H9 (cell line): Measurements from ENCODE around the gene CTDNEP1. TPM values are rescaled to one million over a fixed set of nuclear protein-coding genes. Genes with fewer than 3 reads are reported as not detected.
A peak's percentile ranks its signal among the peaks of the same experiment; 100 is the strongest.

ENCODE experiments used
- DNase-seq: peaks from one replicate; pipeline ENCODE4 v3.0.0-alpha.2; 2017
- H2AFZ ChIP-seq: one replicate; pipeline ENCODE4 v1.6.1; 2013; ENCODE audit warnings: mild to moderate bottlenecking, low read length, control low read depth, moderate library complexity
- H2AK5ac ChIP-seq: 2 replicates; pipeline ENCODE4 v1.6.1; 2013; ENCODE audit warnings: low read length, control low read depth, mixed read lengths; ENCODE audit not compliant: insufficient read length
- H2BK120ac ChIP-seq: one replicate; pipeline ENCODE4 v1.6.1; 2013; ENCODE audit warnings: low read depth, mild to moderate bottlenecking, low read length, control low read depth, inconsistent platforms; ENCODE audit not compliant: poor library complexity, severe bottlenecking
- H2BK12ac ChIP-seq: 2 replicates; pipeline ENCODE4 v1.6.1; 2013; ENCODE audit warnings: low read length, control low read depth, mixed read lengths, low read depth; ENCODE audit not compliant: insufficient read length
- H2BK15ac ChIP-seq: 2 replicates; pipeline ENCODE4 v1.6.1; 2013; ENCODE audit warnings: low read depth, low read length, control low read depth
- H2BK20ac ChIP-seq: one replicate; pipeline ENCODE4 v1.6.1; 2013; ENCODE audit warnings: low read depth, mild to moderate bottlenecking, low read length, control low read depth, inconsistent platforms; ENCODE audit not compliant: poor library complexity, severe bottlenecking
- H2BK5ac ChIP-seq: 2 replicates; pipeline ENCODE4 v1.6.1; 2013; ENCODE audit warnings: low read length, control low read depth, mixed read lengths; ENCODE audit not compliant: insufficient read length
- H3K14ac ChIP-seq: 2 replicates; pipeline ENCODE4 v1.6.1; 2013; ENCODE audit warnings: low read length, control low read depth; ENCODE audit not compliant: insufficient read depth
- H3K18ac ChIP-seq: 2 replicates; pipeline ENCODE4 v1.6.1; 2013; ENCODE audit warnings: low read depth, mild to moderate bottlenecking, mixed read lengths, low read length, control low read depth; ENCODE audit not compliant: insufficient read length
- H3K23ac ChIP-seq: 2 replicates; pipeline ENCODE4 v1.6.1; 2013; ENCODE audit warnings: low read length, control low read depth, mixed read lengths, low read depth; ENCODE audit not compliant: insufficient read length
- H3K23me2 ChIP-seq: 2 replicates; pipeline ENCODE4 v1.6.1; 2013; ENCODE audit warnings: low read depth, mild to moderate bottlenecking, mixed read lengths, low read length, control low read depth; ENCODE audit not compliant: insufficient read length, poor library complexity, severe bottlenecking
- H3K27ac ChIP-seq: 2 replicates; pipeline ENCODE4 v1.5.1; 2013; ENCODE audit warnings: low read length, control low read depth, mixed read lengths, low read depth; ENCODE audit not compliant: insufficient read length
- H3K27me3 ChIP-seq: 2 replicates; pipeline ENCODE4 v1.6.1; 2013; ENCODE audit warnings: low read length, control low read depth, inconsistent platforms; ENCODE audit not compliant: insufficient read depth
- H3K4ac ChIP-seq: 2 replicates; pipeline ENCODE4 v1.6.1; 2013; ENCODE audit warnings: low read depth, mild to moderate bottlenecking, control low read depth, inconsistent platforms, low read length, moderate library complexity
- H3K4me1 ChIP-seq: 2 replicates; pipeline ENCODE4 v1.6.1; 2013; ENCODE audit warnings: low read length, control low read depth, inconsistent platforms; ENCODE audit not compliant: insufficient read depth
- H3K4me2 ChIP-seq: 2 replicates; pipeline ENCODE4 v1.6.1; 2013; ENCODE audit warnings: low read length, control low read depth, mixed read lengths; ENCODE audit not compliant: insufficient read length, insufficient read depth
- H3K56ac ChIP-seq: 2 replicates; pipeline ENCODE4 v1.6.1; 2013; ENCODE audit warnings: low read depth, mild to moderate bottlenecking, mixed read lengths, low read length, control low read depth; ENCODE audit not compliant: insufficient read length
- H3K79me1 ChIP-seq: 2 replicates; pipeline ENCODE4 v1.6.1; 2013; ENCODE audit warnings: low read depth, mild to moderate bottlenecking, moderate library complexity, low read length, control low read depth, inconsistent platforms; ENCODE audit not compliant: insufficient read depth, poor library complexity, severe bottlenecking
- H3K79me2 ChIP-seq: 2 replicates; pipeline ENCODE4 v1.6.1; 2013; ENCODE audit warnings: low read length, control low read depth, inconsistent platforms; ENCODE audit not compliant: insufficient read depth
- H3K9ac ChIP-seq: 2 replicates; pipeline ENCODE4 v1.6.1; 2013; ENCODE audit warnings: low read length, control low read depth, mixed read lengths; ENCODE audit not compliant: insufficient read length; ENCODE audit errors: extremely low read depth
- H3K9me3 ChIP-seq: one replicate; pipeline ENCODE4 v1.6.1; 2013; ENCODE audit warnings: low read depth, low read length, inconsistent platforms; ENCODE audit not compliant: control insufficient read depth
- H3T11ph ChIP-seq: one replicate; pipeline ENCODE4 v1.6.1; 2013; ENCODE audit warnings: mild to moderate bottlenecking, low read length, control low read depth, inconsistent platforms
- H4K20me1 ChIP-seq: one replicate; pipeline ENCODE4 v1.6.1; 2013; ENCODE audit not compliant: control insufficient read depth, insufficient read length, insufficient read depth
- H4K5ac ChIP-seq: 2 replicates; pipeline ENCODE4 v1.6.1; 2013; ENCODE audit warnings: low read depth, mild to moderate bottlenecking, mixed read lengths, low read length, control low read depth; ENCODE audit not compliant: insufficient read length
- H4K8ac ChIP-seq: replicated peaks from 2 replicates; pipeline ENCODE4 v1.6.1; 2013; ENCODE audit warnings: low read length, control low read depth, mixed read lengths, low read depth; ENCODE audit not compliant: insufficient read length
- H4K91ac ChIP-seq: 2 replicates; pipeline ENCODE4 v1.6.1; 2013; ENCODE audit warnings: low read depth, mild to moderate bottlenecking, moderate library complexity, mixed read lengths, low read length, control low read depth; ENCODE audit not compliant: insufficient read length
- H3K27ac Mint-ChIP-seq, 3 experiments: 2 replicates in 2 of 3; 3 replicates in 1 of 3; pipeline ENCODE4 v1.8.0; 2020 to 2021; ENCODE audit warnings: mixed read lengths in 3 of 3, mild to moderate bottlenecking in 1 of 3, moderate library complexity in 1 of 3
- H3K27me3 Mint-ChIP-seq: 2 replicates; pipeline ENCODE4 v1.8.0; 2021; ENCODE audit warnings: low read depth, mild to moderate bottlenecking, moderate library complexity, mixed read lengths
- H3K36me3 Mint-ChIP-seq, 3 experiments: 2 replicates in 2 of 3; 3 replicates in 1 of 3; pipeline ENCODE4 v1.8.0; 2020 to 2021; ENCODE audit warnings: low read depth in 3 of 3, mixed read lengths in 3 of 3; ENCODE audit not compliant: insufficient read depth in 1 of 3
- H3K4me1 Mint-ChIP-seq, 2 experiments: 2 replicates each; pipeline ENCODE4 v1.8.0; 2020; ENCODE audit warnings: mixed read lengths in 2 of 2
- H3K4me3 Mint-ChIP-seq, 2 experiments: 2 replicates in 1 of 2; 3 replicates in 1 of 2; pipeline ENCODE4 v1.8.0; 2020 to 2021; ENCODE audit warnings: mild to moderate bottlenecking in 2 of 2, mixed read lengths in 2 of 2, moderate library complexity in 1 of 2
- H3K9me3 Mint-ChIP-seq, 2 experiments: 2 replicates in 1 of 2; 3 replicates in 1 of 2; pipeline ENCODE4 v1.8.0; 2020; ENCODE audit warnings: mild to moderate bottlenecking in 2 of 2, mixed read lengths in 2 of 2, moderate library complexity in 1 of 2
- CTCF ChIP-seq: fragments of 200-600 bp; sonication (generic); conservative IDR thresholded peaks from 3 replicates; pipeline ENCODE4 v1.8.0; 2021; ENCODE audit warnings: antibody characterized with exemption, mild to moderate bottlenecking
- WGBS: extraction: QIAGEN DNeasy Blood & Tissue Kit; methylation state at CpG from one replicate; pipeline ENCODE4 v1.1.7; 2013; ENCODE audit warnings: missing lambda C conversion rate, low lambda C conversion rate, mixed read lengths; ENCODE audit not compliant: insufficient read length; ENCODE audit errors: extremely low coverage; 5-methylcytosine and 5-hydroxymethylcytosine counted together
- total RNA-seq: library from RNA; stranded (reverse); gene quantifications from 2 replicates; pipeline ENCODE4 v1.2.1, GENCODE V29; 2021

CTDNEP1 gene
- total RNA-seq, 1 experiment from 2014 or later = 134 TPM

DNA sequence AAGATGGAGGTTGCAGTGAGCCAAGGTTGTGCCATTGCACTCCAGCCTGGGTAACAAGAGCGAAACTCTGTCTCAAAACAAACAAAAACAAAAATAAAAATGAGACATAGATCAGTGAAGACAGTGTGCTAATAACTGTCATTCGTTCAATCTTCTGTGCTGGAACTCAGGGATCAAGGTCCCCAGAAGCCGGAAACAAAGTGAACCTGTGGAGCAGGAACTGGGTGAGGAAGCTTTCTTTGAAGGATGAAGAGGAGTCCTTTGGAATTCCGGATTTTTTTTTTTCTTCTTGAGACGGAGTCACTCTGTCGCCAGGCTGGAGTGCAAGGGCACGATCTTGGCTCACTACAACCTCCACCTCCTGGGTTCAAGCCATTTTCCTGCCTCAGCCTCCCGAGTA, 27.9 kb upstream of the CTDNEP1 start:
- Histone ChIP-seq H3K9me3 (no peaks in the 10 kb centered on the region), H2BK20ac (no peak overlapping the region), H3K9ac (no peak overlapping the region), H2BK12ac (no peak overlapping the region), H3K4ac (no peak overlapping the region), H3K27ac (no peak overlapping the region), H3K79me1 (no peaks in the 10 kb centered on the region), H4K5ac (no peak overlapping the region), H3T11ph (no peak overlapping the region), H3K23ac (no peak overlapping the region), H2BK120ac (no peak overlapping the region), H3K56ac (no peak overlapping the region), H2BK5ac (no peak overlapping the region), H4K8ac (no peak overlapping the region), H4K91ac (no peak overlapping the region), H3K79me2 (no peaks in the 10 kb centered on the region), H3K27me3 (no peaks in the 10 kb centered on the region), H2BK15ac (no peak overlapping the region), H3K4me1 (peaks cover 4% of the 10 kb centered on the region; the same call in 1 of the 2 replicates), H3K23me2 (peaks cover 12% of the 10 kb centered on the region), H2AFZ (no peak overlapping the region), H2AK5ac (no peak overlapping the region), H3K4me2 (no peak overlapping the region), H3K14ac (no peak overlapping the region), H4K20me1 (no peaks in the 10 kb centered on the region), H3K18ac (no peak overlapping the region)
- WGBS = no CpG with 5 or more reads among the region's 8 CpGs
- DNase-seq = no peak
- Mint-ChIP-seq H3K4me1 (peaks cover 16 to 23% of the 10 kb centered on the region in 2 experiments), H3K36me3 (peaks cover 0 to 2% (median 0%) of the 10 kb centered on the region in 3 experiments; a peak in 2 of 7 replicates), H3K27me3 (peaks cover 14% of the 10 kb centered on the region), H3K9me3 (no peaks in the 10 kb centered on the region), H3K4me3 (peak overlapping the region in 1 of 2 experiments; percentile 59; a peak in 2 of 5 replicates), H3K27ac (no peak overlapping the region)
- no peak for TF ChIP-seq CTCF
